Upper lobe of left lung (tissue), 4 donors: Measurements from ENCODE around the gene NENF.

Experiments
- EP300 ChIP-seq, 4 donors: sonication (generic); formaldehyde crosslinking; IDR thresholded peaks; one replicate each; pipeline ENCODE4 v1.5.1; 2017; ENCODE audit warnings: antibody characterized with exemption in 4 of 4, control low read depth in 2 of 4
- POLR2A ChIP-seq, 4 donors: fragments of 450-650 bp; IDR thresholded peaks; one replicate each; pipeline ENCODE4 v1.5.1; 2016 to 2017; ENCODE audit warnings: antibody characterized with exemption in 4 of 4, mild to moderate bottlenecking in 2 of 4
- POLR2AphosphoS5 ChIP-seq, 2 donors: sonication (generic); formaldehyde crosslinking; IDR thresholded peaks; one replicate each; pipeline ENCODE4 v1.5.1; 2017; ENCODE audit warnings: antibody characterized with exemption in 2 of 2
- TF ChIP-seq, protein P1 (sequence below), 6 experiments: fragments of 450-650 bp in 4 of 6; fragments of 200-600 bp in 2 of 6; sonication (generic) in 2 of 6; IDR thresholded peaks; one replicate each; pipeline ENCODE4 v1.5.1; 2016 to 2019; ENCODE audit warnings: antibody characterized with exemption in 6 of 6

DNA sequence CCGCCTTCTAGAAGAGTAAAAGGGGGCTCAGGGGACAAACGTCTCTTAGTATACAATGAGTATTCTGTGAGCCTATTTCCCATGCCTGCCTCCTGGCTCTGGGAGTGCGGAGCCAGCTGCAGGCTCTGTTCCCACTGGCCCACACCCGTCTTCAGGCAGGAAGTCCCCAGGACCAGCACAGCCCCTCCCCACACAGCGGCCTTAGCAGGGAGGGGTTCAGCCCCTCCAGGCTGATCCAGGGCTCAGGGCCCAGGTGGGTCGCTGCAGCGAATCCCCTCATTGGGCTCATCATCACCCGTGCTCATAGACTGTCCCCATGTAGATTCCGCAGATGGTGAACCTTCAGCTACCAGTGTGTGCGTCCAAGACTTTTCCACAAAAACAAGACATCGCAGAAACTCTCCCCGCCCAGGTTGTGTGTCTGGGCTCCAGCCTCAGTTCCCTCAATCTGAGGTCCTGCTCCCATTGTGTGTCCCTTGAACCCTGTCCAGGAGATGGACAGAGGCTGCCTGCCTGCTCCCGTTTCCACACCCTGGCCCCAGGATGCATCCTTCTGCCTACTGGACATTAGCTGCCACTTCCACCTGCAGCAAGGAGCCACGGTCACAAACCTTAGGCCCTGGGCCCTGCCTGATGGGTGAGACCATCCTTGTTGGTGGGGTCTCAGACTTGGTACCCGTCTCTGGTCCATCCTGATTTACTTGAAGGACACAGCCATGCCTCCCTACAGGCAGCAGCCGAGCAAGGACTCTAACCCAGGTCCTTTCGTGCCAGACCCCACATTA is 39.4 kb downstream of the NENF start:
- TF ChIP-seq, protein P1, sequence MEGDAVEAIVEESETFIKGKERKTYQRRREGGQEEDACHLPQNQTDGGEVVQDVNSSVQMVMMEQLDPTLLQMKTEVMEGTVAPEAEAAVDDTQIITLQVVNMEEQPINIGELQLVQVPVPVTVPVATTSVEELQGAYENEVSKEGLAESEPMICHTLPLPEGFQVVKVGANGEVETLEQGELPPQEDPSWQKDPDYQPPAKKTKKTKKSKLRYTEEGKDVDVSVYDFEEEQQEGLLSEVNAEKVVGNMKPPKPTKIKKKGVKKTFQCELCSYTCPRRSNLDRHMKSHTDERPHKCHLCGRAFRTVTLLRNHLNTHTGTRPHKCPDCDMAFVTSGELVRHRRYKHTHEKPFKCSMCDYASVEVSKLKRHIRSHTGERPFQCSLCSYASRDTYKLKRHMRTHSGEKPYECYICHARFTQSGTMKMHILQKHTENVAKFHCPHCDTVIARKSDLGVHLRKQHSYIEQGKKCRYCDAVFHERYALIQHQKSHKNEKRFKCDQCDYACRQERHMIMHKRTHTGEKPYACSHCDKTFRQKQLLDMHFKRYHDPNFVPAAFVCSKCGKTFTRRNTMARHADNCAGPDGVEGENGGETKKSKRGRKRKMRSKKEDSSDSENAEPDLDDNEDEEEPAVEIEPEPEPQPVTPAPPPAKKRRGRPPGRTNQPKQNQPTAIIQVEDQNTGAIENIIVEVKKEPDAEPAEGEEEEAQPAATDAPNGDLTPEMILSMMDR (IDR thresholded peaks at IDR 0.05), result no peak
- TF ChIP-seq POLR2A (IDR thresholded peaks at IDR 0.05), result no peak
- no peak for TF ChIP-seq EP300 (IDR thresholded peaks at IDR 0.05)
- no peak for TF ChIP-seq POLR2AphosphoS5 (IDR thresholded peaks at IDR 0.05)
